Osteocyte (in vitro differentiated cells): ENCODE measurements around the gene JAKMIP1. TPM values are rescaled to one million over a fixed set of nuclear protein-coding genes. Genes with fewer than 3 reads are reported as not detected.

Source experiments
- DNase-seq: peaks from one replicate; pipeline ENCODE4 v3.0.0; 2021; ENCODE audit warnings: mixed read lengths; ENCODE audit not compliant: unreplicated experiment; ENCODE audit errors: extremely low spot score
- H3K27ac Mint-ChIP-seq: one replicate; pipeline ENCODE4 v1.8.0; 2021; ENCODE audit warnings: mild to moderate bottlenecking, mixed read lengths; ENCODE audit not compliant: unreplicated experiment
- H3K27me3 Mint-ChIP-seq: one replicate; pipeline ENCODE4 v1.8.0; 2021; ENCODE audit warnings: mixed read lengths; ENCODE audit not compliant: unreplicated experiment
- H3K36me3 Mint-ChIP-seq: one replicate; pipeline ENCODE4 v1.8.0; 2021; ENCODE audit warnings: mixed read lengths; ENCODE audit not compliant: unreplicated experiment
- H3K4me1 Mint-ChIP-seq: one replicate; pipeline ENCODE4 v1.8.0; 2021; ENCODE audit warnings: mixed read lengths; ENCODE audit not compliant: unreplicated experiment
- H3K4me3 Mint-ChIP-seq: one replicate; pipeline ENCODE4 v1.8.0; 2021; ENCODE audit warnings: mild to moderate bottlenecking, moderate library complexity, mixed read lengths; ENCODE audit not compliant: unreplicated experiment
- H3K9me3 Mint-ChIP-seq: one replicate; pipeline ENCODE4 v1.8.0; 2021; ENCODE audit warnings: mixed read lengths; ENCODE audit not compliant: unreplicated experiment
- CTCF ChIP-seq: fragments of 200-600 bp; sonication (generic); IDR thresholded peaks from 2 replicates; pipeline ENCODE4 v1.5.0; 2021; ENCODE audit warnings: antibody characterized with exemption, mild to moderate bottlenecking, moderate library complexity
- total RNA-seq: library from RNA; stranded (reverse); gene quantifications from 2 replicates; pipeline ENCODE4 v1.2.1, GENCODE V29; 2021

The JAKMIP1 gene
- total RNA-seq, 1 donor from 2014 or later = not detected

- DNase-seq = no peak
- H3K36me3 Mint-ChIP-seq = no peaks in the 10 kb centered on the region
- H3K4me1 Mint-ChIP-seq = no peaks in the 10 kb centered on the region
- no peak for TF ChIP-seq CTCF
- H3K27ac Mint-ChIP-seq = no peak overlapping the region
- H3K4me3 Mint-ChIP-seq = no peak overlapping the region
- H3K9me3 Mint-ChIP-seq = no peaks in the 10 kb centered on the region
- H3K27me3 Mint-ChIP-seq = peaks cover 8% of the 10 kb centered on the region
Observed at GRCh38 chr4:6068986-6069385, 131.4 kb downstream of the JAKMIP1 start.

- no peaks in the 10 kb centered on the region for H3K9me3 Mint-ChIP-seq
- no peak for DNase-seq
- peaks cover 2% of the 10 kb centered on the region for H3K27me3 Mint-ChIP-seq
- H3K4me3 Mint-ChIP-seq = no peak overlapping the region
- no peak overlapping the region for H3K27ac Mint-ChIP-seq
- H3K36me3 Mint-ChIP-seq = no peaks in the 10 kb centered on the region
- no peak for TF ChIP-seq CTCF
- no peaks in the 10 kb centered on the region for H3K4me1 Mint-ChIP-seq
Observed at GRCh38 chr4:6065934-6066590, 134.3 kb downstream of the JAKMIP1 start.

- Mint-ChIP-seq H3K4me3 (no peak overlapping the region), H3K36me3 (no peaks in the 10 kb centered on the region), H3K9me3 (peaks cover 5% of the 10 kb centered on the region), H3K27ac (no peak overlapping the region), H3K27me3 (peaks cover 2% of the 10 kb centered on the region), H3K4me1 (no peaks in the 10 kb centered on the region)
- TF ChIP-seq CTCF = no peak
- no peak for DNase-seq
Observed at GRCh38 chr4:6065166-6065565, 135.2 kb downstream of the JAKMIP1 start.

GRCh38 chr4:6064383-6064782 is 136.0 kb downstream of the JAKMIP1 start:
- TF ChIP-seq CTCF = no peak
- Mint-ChIP-seq H3K4me1 (no peaks in the 10 kb centered on the region), H3K4me3 (no peak overlapping the region), H3K27me3 (peaks cover 2% of the 10 kb centered on the region), H3K36me3 (no peaks in the 10 kb centered on the region), H3K27ac (no peak overlapping the region), H3K9me3 (peaks cover 7% of the 10 kb centered on the region)
- no peak for DNase-seq

GRCh38 chr4:6063684-6064083 is 136.7 kb downstream of the JAKMIP1 start:
- no peak for DNase-seq
- H3K27ac Mint-ChIP-seq = no peak overlapping the region
- H3K4me1 Mint-ChIP-seq = no peaks in the 10 kb centered on the region
- H3K27me3 Mint-ChIP-seq = peaks cover 2% of the 10 kb centered on the region
- no peaks in the 10 kb centered on the region for H3K36me3 Mint-ChIP-seq
- no peak overlapping the region for H3K4me3 Mint-ChIP-seq
- H3K9me3 Mint-ChIP-seq = peaks cover 10% of the 10 kb centered on the region
- no peak for TF ChIP-seq CTCF
